ENCODE measurements around the gene ANGPT4. TPM values are rescaled to one million over a fixed set of nuclear protein-coding genes. Genes with fewer than 3 reads are reported as not detected.
"Not testable (repeated sequence)": the region's sequence is repeated elsewhere in the genome, so short reads cannot be mapped to it uniquely, and the experiment has no call there.

The ANGPT4 gene
- total RNA-seq, 1 experiment from 2014 or later: 0.20 TPM

GRCh38 chr20:905396-905961 is 10.7 kb downstream of the ANGPT4 start (continued):
- TF ChIP-seq MXD4 (CRISPR knock-in tag; IDR thresholded peaks at IDR 0.05; ENCODE audit: borderline replicate concordance): no peak
- no peak for TF ChIP-seq IRF2 (CRISPR knock-in tag; IDR thresholded peaks at IDR 0.05; ENCODE audit: borderline replicate concordance, low read depth)
- no peak for TF ChIP-seq NFE2L1 (CRISPR knock-in tag; IDR thresholded peaks at IDR 0.05)
- TF ChIP-seq ATF1 (CRISPR knock-in tag; IDR thresholded peaks at IDR 0.05): no peak
- no peak for TF ChIP-seq NR1H2 (CRISPR knock-in tag; IDR thresholded peaks at IDR 0.05)

GRCh38 chr20:904039-904545 is 12.0 kb downstream of the ANGPT4 start:
- Mint-ChIP-seq H3K27ac (no peak overlapping the region), H3K9me3 (peaks cover 20% of the 10 kb centered on the region), H3K27me3 (ENCODE audit: low read depth) (no peaks in the 10 kb centered on the region; the same call in 1 of the 2 replicates), H3K4me1 (peaks cover 3% of the 10 kb centered on the region), H3K4me3 (no peak overlapping the region), H3K36me3 (peaks cover 4% of the 10 kb centered on the region; the same call in 1 of the 2 replicates)
- ChIA-PET POLR2A (no interaction called here), CTCF (interaction anchor here (1.1 to 2.8 kb wide), 2 partner anchors 19 to 31 kb away, joined by 4 to 10 read pairs; no protein-coding TSS in a partner anchor)
- ATAC-seq: no peak
- TF ChIP-seq ATF3 (CRISPR knock-in tag; conservative IDR thresholded peaks at IDR 0.05): no peak
- no peak for TF ChIP-seq ERG (CRISPR knock-in tag; IDR thresholded peaks at IDR 0.05)
- no peak for TF ChIP-seq FOXP1 (CRISPR knock-in tag; IDR thresholded peaks at IDR 0.05; ENCODE audit: borderline replicate concordance)
- TF ChIP-seq ATF1 (CRISPR knock-in tag; IDR thresholded peaks at IDR 0.05): no peak
- no peak for TF ChIP-seq ELF4 (CRISPR knock-in tag; IDR thresholded peaks at IDR 0.05; ENCODE audit: low read depth)
- no peak for TF ChIP-seq SP1 (CRISPR knock-in tag; conservative IDR thresholded peaks at IDR 0.05)
- TF ChIP-seq ZMAT4 (CRISPR knock-in tag; IDR thresholded peaks at IDR 0.05): no peak
- TF ChIP-seq PRRX2 (CRISPR knock-in tag; IDR thresholded peaks at IDR 0.05): no peak
- no peak for TF ChIP-seq ATF6 (CRISPR knock-in tag; IDR thresholded peaks at IDR 0.05)
- TF ChIP-seq NR1H2 (CRISPR knock-in tag; IDR thresholded peaks at IDR 0.05): no peak
- TF ChIP-seq HMGA2 (CRISPR knock-in tag; IDR thresholded peaks at IDR 0.05): no peak
- TF ChIP-seq E2F4 (CRISPR knock-in tag; IDR thresholded peaks at IDR 0.05; ENCODE audit: borderline replicate concordance, low read depth): no peak
- no peak for TF ChIP-seq E2F5 (CRISPR knock-in tag; IDR thresholded peaks at IDR 0.05)
- no peak for TF ChIP-seq CREB1 (CRISPR knock-in tag; IDR thresholded peaks at IDR 0.05)
- TF ChIP-seq ZNF138 (CRISPR knock-in tag; conservative IDR thresholded peaks at IDR 0.05): no peak
- no peak for TF ChIP-seq TP53 (CRISPR knock-in tag; IDR thresholded peaks at IDR 0.05)
- DNase-seq (ENCODE audit: low spot score): no peak

- H3K4me1 Mint-ChIP-seq; H3K27me3 Mint-ChIP-seq (ENCODE audit: low read depth); H3K27ac Mint-ChIP-seq; DNase-seq (ENCODE audit: low spot score); H3K36me3 Mint-ChIP-seq; CTCF ChIA-PET; H3K4me3 Mint-ChIP-seq; POLR2A ChIA-PET; ATAC-seq: not testable (repeated sequence)
- peaks cover 39% of the 10 kb centered on the region for H3K9me3 Mint-ChIP-seq
These were observed 18.7 kb downstream of the ANGPT4 start for GRCh38 chr20:897436-897835.

Data from WTC11 (cell line).